HG02973 (cell line): ENCODE data around the gene CDC45.
"Not testable (repeated sequence)": the region's sequence is repeated elsewhere in the genome, so short reads cannot be mapped to it uniquely, and the experiment has no call there.

ENCODE experiments used
- ATAC-seq: cut with Tn5 transposase; IDR thresholded peaks from one replicate; pipeline ENCODE4 v1.9.1; 2021; ENCODE audit warnings: moderate library complexity; ENCODE audit not compliant: unreplicated experiment

The CDC45 gene

GRCh38 chr22:19526702-19527111, 47.0 kb downstream of the CDC45 start:
- no peak for ATAC-seq

GRCh38 chr22:19527321-19527721, 47.6 kb downstream of the CDC45 start:
- ATAC-seq: no peak

- no peak for ATAC-seq
These were observed 48.2 kb downstream of the CDC45 start for GRCh38 chr22:19527861-19528417.

GRCh38 chr22:19529811-19530210, 50.1 kb downstream of the CDC45 start:
- no peak for ATAC-seq

GRCh38 chr22:19530751-19531150, 51.0 kb downstream of the CDC45 start:
- ATAC-seq: no peak

GRCh38 chr22:19531327-19531726, 51.6 kb downstream of the CDC45 start:
- ATAC-seq: not testable (repeated sequence)

GRCh38 chr22:19533049-19533626, 53.4 kb downstream of the CDC45 start:
- no peak for ATAC-seq

GRCh38 chr22:19533857-19534256, 54.1 kb downstream of the CDC45 start:
- ATAC-seq: no peak

- no peak for ATAC-seq
These were observed 55.3 kb downstream of the CDC45 start for GRCh38 chr22:19535001-19535400.

GRCh38 chr22:19536564-19536963, 56.8 kb downstream of the CDC45 start:
- no peak for ATAC-seq

- no peak for ATAC-seq
These were observed 58.3 kb downstream of the CDC45 start for GRCh38 chr22:19537941-19538488.

- no peak for ATAC-seq
These were observed 60.7 kb downstream of the CDC45 start for GRCh38 chr22:19540394-19540793.

- ATAC-seq: no peak
These were observed 64.4 kb downstream of the CDC45 start for GRCh38 chr22:19543970-19544708.

- no peak for ATAC-seq
These were observed 66.2 kb downstream of the CDC45 start for GRCh38 chr22:19545935-19546207.

GRCh38 chr22:19546680-19547079, 67.0 kb downstream of the CDC45 start:
- ATAC-seq: no peak

GRCh38 chr22:19547620-19548019, 67.9 kb downstream of the CDC45 start:
- ATAC-seq: no peak

GRCh38 chr22:19548427-19548826, 68.7 kb downstream of the CDC45 start:
- ATAC-seq: not testable (repeated sequence)

- ATAC-seq: no peak
These were observed 69.2 kb downstream of the CDC45 start for GRCh38 chr22:19548964-19549363.

GRCh38 chr22:19549428-19549827, 69.7 kb downstream of the CDC45 start:
- no peak for ATAC-seq

GRCh38 chr22:19550382-19550781, 70.7 kb downstream of the CDC45 start:
- no peak for ATAC-seq

GRCh38 chr22:19553201-19553600, 73.5 kb downstream of the CDC45 start:
- ATAC-seq: no peak

- no peak for ATAC-seq
These were observed 75.2 kb downstream of the CDC45 start for GRCh38 chr22:19554834-19555404.
